GM04504 (cell line): ENCODE data around the gene MC1R.
"Not testable (repeated sequence)": the region's sequence is repeated elsewhere in the genome, so short reads cannot be mapped to it uniquely, and the experiment has no call there.

Source experiments
- DNase-seq: peaks from one replicate; pipeline ENCODE4 v3.0.0-alpha.2; 2012; ENCODE audit warnings: low read depth

MC1R gene

GRCh38 chr16:89918453-89919347 lies at the start of gene MC1R:
MC1R (plus strand) TSS chr16:89918862; CDS start chr16:89919259, 397 bp downstream.
- no peak for DNase-seq

GRCh38 chr16:89869911-89870310 lies 48.8 kb upstream of the MC1R start:
- no peak for DNase-seq

- DNase-seq, result no peak
Observed at GRCh38 chr16:89870440-89870839, 48.2 kb upstream of the MC1R start.

- no peak for DNase-seq
Observed at GRCh38 chr16:89871895-89872294, 46.8 kb upstream of the MC1R start.

GRCh38 chr16:89873109-89873971 lies 45.3 kb upstream of the MC1R start, which contains the start of gene TCF25:
TCF25 (plus strand) TSS chr16:89873592; CDS start chr16:89873668, 76 bp downstream.
- DNase-seq, result peak; percentile 65

GRCh38 chr16:89873972-89874689 lies 44.5 kb upstream of the MC1R start:
- DNase-seq, result peak; percentile 89

- DNase-seq, result not testable (repeated sequence)
Observed at GRCh38 chr16:89879123-89879522, 39.5 kb upstream of the MC1R start.

- DNase-seq, result no peak
Observed at GRCh38 chr16:89880477-89881367, 37.9 kb upstream of the MC1R start.

- DNase-seq, result no peak
Observed at GRCh38 chr16:89881368-89881730, 37.3 kb upstream of the MC1R start.

- no peak for DNase-seq
Observed at GRCh38 chr16:89883346-89884040, 35.2 kb upstream of the MC1R start.

GRCh38 chr16:89884041-89884421 lies 34.6 kb upstream of the MC1R start:
- DNase-seq, result no peak

GRCh38 chr16:89887243-89887642 lies 31.4 kb upstream of the MC1R start:
- DNase-seq, result no peak

- no peak for DNase-seq
Observed at GRCh38 chr16:89890200-89890599, 28.5 kb upstream of the MC1R start.

- DNase-seq, result no peak
Observed at GRCh38 chr16:89890886-89891657, 27.6 kb upstream of the MC1R start.

- no peak for DNase-seq
Observed at GRCh38 chr16:89892055-89892630, 26.5 kb upstream of the MC1R start.

- DNase-seq, result no peak
Observed at GRCh38 chr16:89892635-89893034, 26.0 kb upstream of the MC1R start.

- DNase-seq, result no peak
Observed at GRCh38 chr16:89893642-89894548, 24.8 kb upstream of the MC1R start.
